ENCODE results near the gene EIF4A3.

The EIF4A3 gene

DNA sequence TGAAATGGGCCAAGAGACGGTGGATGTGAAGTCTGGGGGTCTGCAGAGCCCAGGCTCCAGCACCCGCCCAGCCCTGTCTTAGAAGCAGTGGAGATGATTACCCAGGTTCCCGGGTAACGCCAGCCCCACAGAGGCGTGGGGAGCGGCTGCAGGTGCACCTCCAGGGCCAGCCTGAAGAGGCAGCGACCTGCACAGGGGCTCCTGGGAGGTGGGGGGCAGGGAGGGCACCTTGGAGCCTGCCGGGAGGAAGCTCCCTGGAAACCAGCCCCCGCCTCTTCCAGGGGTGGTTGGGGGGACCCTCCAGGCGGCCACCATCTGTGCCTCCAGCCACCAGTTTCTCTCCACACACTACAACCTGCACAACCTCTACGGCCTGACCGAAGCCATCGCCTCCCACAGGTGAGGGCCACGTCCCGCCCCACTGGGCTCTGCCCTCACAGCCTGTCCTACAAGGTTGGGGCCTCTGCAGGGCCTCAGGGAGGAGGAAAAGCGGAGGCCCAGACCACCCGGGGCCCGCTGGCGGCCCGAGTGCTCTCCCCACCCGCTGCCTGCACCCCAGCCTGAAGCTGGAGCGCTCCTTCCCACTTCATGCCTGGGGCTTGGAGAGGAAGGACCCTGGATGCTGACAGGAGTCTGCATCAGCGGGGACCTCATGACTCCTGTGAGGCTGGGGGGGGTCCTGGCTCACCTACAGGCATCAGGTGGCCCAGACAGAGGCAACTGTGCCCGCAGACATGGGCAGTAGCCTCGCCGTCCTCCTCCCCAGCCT lies 35.0 kb downstream of the EIF4A3 start:
- no peak for FAIRE-seq

DNA sequence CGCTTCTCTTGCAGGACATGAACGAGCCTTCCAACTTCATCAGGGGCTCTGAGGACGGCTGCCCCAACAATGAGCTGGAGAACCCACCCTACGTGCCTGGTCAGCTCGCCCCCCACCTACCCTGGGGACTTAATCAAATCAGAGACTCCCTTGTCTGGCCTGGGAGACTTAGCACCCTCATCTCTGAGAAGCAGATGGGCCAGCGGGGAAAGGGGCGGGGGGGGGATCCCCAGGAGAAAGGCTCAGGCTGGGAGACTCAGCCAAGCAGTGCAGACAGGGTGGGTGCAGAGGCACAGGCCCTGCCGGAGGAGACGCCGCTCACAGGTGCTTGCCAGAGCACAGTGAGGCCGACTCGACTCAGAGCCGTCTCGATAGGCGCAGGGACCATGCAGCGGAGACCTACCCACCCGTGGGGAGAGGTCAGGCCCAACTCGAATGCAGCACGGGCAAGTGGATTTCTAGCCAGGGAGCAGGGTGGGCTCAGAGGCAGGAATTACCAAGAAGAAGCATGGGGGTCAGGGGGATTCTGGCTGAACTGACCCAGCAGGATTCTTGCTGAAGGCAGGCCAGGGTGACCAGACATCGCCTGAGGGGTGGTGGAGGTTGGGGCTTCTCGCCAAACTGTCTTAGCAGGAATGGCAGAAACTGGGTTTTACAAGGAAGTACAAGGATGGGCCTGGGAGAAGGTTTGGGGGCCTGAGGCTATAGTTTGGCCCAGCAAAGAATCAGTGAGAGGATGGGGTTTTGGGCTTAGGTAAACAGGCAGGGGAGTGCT lies 35.8 kb downstream of the EIF4A3 start:
- FAIRE-seq, result no peak

DNA sequence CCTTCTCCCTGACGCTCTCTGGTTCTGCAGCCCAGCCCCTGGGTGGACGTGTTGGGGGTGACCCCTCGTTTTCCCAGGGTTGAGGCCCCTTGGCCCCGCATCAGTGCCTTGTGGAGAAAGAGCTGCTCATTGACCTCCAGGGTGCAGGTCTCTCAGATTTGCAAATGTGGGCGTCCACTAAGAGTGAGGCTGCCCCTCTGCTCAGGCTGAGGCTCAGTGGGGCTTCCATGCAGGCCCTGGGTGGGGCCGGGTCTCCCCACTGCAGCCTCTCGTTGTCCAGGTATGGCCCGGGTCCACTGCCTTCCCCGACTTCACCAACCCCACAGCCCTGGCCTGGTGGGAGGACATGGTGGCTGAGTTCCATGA lies 36.5 kb downstream of the EIF4A3 start:
- FAIRE-seq, result no peak

DNA sequence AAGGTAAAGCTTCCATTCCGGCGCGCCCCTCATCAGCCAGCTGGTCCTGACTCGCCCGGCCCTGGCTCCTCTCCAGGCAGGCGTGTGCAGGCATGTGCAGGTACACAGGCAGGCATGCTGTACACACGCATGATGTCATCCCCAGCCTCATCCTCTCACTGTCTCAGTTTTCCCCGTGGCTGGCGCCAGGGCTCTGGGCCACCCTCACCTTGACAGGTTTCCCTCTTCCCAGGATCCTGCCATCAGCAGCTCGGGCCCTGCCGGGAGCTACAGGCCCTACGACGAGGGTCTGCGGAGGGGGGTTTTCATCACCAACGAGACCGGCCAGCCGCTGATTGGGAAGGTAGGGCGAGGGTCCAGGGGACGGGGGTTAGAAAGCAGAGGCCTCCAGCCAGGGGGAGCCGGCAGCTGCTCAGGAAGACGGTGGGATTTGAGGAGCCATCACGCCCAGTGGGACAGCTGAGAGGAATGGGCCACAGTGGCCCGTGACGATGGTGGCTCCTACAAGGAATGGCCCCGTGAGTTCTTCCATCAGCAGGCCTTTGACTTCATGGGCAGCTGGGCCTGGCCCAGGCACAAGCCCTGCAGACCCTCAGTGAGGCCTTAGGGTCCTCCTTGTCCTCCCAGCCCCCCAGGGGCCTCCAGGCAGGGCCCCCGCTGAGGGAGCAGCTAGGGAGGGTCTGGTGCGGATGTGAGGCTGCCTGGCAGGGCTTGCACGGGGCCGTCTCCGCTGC lies 37.0 kb downstream of the EIF4A3 start:
- no peak for FAIRE-seq

DNA sequence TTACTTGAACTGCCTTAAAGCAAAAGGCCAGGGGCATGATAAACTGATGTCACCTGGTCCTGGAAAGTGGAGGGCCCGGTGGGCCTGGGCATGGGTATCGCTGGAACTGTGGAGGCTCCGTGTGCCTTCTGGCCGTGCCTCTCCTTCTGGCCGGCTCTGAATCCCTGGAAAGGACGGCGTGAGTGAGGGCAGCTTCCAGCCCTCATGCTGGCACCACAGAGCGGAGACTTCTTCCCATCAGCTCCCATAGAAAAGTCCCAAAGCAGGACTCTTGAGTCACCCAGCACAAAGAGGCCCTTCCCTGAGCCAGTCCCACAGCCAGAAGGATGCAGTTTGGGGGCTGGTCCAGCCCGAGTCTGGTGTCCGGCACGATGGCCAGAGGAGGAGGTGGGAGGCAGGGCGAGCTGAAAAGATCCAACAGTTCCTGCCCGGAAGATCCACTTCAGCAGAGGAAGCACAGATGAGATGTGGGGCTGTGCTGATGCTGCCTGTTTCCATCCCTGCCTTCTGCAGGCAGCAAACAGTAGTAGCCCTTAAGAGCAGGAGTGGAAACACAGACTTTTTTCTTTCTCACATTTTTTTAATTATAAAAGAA lies 37.8 kb downstream of the EIF4A3 start:
- no peak for FAIRE-seq

DNA sequence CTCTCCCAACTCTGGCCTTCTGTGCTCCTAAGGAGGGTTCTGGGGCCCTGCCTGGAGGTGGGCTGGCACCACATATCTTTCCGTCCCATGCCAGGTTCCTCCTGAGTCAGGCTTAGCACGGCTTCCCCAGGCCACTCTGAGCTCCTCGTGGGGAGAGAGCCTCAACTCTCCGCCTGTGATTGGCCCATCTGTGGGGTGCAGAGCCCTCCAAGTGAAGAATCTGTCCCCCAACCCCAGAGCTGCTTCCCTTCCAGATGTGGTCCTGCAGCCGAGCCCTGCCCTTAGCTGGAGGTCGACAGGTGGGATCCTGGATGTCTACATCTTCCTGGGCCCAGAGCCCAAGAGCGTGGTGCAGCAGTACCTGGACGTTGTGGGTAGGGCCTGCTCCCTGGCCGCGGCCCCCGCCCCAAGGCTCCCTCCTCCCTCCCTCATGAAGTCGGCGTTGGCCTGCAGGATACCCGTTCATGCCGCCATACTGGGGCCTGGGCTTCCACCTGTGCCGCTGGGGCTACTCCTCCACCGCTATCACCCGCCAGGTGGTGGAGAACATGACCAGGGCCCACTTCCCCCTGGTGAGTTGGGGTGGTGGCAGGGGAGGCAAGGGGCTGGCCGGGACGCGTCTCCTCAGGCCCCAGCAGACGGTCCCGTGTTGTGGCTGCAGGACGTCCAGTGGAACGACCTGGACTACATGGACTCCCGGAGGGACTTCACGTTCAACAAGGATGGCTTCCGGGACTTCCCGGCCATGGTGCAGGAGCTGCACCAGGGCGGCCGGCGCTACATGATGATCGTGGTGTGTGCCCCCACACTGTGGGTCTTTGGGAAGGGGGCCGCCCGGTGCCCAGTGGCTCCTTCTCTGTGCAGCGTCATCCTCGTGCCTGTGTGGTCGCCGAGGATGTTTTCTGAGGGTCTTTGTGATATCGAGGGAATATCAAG lies 38.6 kb downstream of the EIF4A3 start:
- FAIRE-seq, result no peak

DNA sequence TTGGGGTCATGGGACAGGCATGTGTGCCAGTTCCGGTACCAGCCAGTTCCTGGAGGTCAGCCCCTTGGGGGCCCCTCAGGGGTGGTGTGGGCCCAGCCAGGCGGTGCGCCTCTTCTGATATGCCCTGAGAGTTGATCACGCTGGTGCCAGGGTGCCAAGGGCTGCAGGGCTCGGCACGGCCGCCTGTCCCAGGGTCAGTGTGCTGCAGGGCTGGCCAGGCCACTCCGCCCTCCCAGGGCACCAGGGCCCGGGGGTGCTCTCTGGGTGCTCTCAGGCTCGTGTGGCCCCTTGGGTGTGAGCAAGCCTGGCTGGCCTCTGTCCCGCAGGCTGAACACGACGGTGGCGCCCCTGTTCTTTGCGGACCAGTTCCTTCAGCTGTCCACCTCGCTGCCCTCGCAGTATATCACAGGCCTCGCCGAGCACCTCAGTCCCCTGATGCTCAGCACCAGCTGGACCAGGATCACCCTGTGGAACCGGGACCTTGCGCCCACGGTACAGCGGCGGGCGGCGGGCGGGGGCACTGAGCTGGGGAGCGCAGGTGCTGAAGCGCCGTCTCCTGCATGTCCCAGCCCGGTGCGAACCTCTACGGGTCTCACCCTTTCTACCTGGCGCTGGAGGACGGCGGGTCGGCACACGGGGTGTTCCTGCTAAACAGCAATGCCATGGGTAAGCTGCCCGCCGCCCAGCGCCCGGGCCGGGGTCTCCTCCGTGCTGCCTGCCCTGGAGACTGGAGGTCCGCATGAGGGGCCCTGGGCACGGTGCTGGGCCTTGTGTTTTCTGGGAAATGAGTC lies 39.5 kb downstream of the EIF4A3 start:
- no peak for FAIRE-seq

DNA sequence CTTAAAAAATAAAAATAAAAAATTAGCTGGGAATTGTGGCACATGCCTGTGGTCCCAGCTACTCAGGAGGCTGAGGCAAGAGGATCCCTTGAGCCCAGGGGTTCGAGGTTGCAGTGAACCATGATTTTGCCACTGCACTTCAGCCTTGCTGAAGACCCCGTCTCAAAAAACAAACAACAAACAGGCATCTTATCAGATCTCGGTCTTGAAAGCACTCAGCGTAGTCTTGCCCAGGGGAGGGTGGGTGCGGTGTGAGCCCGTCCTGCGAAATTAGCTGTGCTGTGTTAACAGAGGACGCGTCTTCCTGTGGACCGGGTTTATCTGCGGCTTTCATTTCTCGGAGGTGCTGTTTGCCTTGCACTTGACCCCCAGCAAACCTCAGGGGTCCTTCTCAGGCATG lies 40.2 kb downstream of the EIF4A3 start:
- no peak for FAIRE-seq

DNA sequence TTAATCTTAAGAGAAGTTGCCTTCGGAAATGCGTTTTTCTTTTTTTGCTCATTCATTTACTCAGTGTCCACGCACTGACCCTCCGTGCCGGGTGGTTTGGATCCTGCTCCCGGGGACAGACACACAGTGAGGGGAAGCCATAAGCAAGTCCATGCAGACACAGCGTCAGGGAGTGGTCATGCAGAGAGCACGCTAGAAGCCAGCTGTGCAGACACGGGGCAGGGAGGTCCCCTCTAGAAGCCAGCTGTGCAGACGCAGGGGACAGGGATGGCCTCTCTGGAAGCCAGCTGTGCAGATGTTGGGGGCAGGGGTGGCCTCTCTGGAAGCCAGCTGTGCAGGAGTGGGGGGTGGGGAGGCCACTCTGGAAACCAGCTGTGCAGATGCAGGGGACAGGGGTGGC lies 40.8 kb downstream of the EIF4A3 start:
- FAIRE-seq, result no peak

DNA sequence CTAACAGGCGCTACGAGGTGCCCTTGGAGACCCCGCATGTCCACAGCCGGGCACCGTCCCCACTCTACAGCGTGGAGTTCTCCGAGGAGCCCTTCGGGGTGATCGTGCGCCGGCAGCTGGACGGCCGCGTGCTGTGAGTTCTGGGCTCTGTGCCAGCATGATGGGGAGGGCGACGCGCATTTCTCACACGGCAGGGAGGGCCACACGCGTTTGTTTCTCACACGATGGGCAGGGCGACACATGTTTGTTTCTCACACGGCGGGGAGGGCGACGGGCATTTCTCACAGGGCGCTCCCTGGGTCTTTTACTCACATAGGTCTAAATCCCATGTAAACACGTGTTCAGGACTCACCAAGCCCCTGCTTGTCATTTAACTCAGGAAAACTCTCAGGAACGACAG lies 41.2 kb downstream of the EIF4A3 start:
- no peak for FAIRE-seq

DNA sequence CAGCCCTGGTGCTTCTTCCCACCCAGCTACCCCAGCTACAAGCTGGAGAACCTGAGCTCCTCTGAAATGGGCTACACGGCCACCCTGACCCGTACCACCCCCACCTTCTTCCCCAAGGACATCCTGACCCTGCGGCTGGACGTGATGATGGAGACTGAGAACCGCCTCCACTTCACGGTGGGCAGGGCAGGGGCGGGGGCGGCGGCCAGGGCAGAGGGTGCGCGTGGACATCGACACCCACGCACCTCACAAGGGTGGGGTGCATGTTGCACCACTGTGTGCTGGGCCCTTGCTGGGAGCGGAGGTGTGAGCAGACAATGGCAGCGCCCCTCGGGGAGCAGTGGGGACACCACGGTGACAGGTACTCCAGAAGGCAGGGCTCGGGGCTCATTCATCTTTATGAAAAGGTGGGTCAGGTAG lies 42.0 kb downstream of the EIF4A3 start:
- FAIRE-seq, result no peak

DNA sequence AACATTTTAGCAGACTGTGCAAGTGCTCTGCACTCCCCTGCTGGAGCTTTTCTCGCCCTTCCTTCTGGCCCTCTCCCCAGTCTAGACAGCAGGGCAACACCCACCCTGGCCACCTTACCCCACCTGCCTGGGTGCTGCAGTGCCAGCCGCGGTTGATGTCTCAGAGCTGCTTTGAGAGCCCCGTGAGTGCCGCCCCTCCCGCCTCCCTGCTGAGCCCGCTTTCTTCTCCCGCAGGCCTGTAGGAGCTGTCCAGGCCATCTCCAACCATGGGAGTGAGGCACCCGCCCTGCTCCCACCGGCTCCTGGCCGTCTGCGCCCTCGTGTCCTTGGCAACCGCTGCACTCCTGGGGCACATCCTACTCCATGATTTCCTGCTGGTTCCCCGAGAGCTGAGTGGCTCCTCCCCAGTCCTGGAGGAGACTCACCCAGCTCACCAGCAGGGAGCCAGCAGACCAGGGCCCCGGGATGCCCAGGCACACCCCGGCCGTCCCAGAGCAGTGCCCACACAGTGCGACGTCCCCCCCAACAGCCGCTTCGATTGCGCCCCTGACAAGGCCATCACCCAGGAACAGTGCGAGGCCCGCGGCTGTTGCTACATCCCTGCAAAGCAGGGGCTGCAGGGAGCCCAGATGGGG lies 42.5 kb downstream of the EIF4A3 start:
- FAIRE-seq, result no peak

DNA sequence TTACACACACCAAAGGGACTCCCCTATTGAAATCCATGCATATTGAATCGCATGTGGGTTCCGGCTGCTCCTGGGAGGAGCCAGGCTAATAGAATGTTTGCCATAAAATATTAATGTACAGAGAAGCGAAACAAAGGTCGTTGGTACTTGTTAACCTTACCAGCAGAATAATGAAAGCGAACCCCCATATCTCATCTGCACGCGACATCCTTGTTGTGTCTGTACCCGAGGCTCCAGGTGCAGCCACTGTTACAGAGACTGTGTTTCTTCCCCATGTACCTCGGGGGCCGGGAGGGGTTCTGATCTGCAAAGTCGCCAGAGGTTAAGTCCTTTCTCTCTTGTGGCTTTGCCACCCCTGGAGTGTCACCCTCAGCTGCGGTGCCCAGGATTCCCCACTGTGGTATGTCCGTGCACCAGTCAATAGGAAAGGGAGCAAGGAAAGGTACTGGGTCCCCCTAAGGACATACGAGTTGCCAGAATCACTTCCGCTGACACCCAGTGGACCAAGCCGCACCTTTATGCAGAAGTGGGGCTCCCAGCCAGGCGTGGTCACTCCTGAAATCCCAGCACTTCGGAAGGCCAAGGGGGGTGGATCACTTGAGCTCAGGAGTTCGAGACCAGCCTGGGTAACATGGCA lies 43.4 kb downstream of the EIF4A3 start:
- no peak for FAIRE-seq

DNA sequence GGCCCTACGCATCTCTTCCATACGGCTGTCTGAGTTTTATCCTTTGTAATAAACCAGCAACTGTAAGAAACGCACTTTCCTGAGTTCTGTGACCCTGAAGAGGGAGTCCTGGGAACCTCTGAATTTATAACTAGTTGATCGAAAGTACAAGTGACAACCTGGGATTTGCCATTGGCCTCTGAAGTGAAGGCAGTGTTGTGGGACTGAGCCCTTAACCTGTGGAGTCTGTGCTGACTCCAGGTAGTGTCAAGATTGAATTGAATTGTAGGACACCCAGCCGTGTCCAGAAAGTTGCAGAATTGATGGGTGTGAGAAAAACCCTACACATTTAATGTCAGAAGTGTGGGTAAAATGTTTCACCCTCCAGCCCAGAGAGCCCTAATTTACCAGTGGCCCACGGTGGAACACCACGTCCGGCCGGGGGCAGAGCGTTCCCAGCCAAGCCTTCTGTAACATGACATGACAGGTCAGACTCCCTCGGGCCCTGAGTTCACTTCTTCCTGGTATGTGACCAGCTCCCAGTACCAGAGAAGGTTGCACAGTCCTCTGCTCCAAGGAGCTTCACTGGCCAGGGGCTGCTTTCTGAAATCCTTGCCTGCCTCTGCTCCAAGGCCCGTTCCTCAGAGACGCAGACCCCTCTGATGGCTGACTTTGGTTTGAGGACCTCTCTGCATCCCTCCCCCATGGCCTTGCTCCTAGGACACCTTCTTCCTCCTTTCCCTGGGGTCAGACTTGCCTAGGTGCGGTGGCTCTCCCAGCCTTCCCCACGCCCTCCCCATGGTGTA lies 44.1 kb downstream of the EIF4A3 start:
- no peak for FAIRE-seq

DNA sequence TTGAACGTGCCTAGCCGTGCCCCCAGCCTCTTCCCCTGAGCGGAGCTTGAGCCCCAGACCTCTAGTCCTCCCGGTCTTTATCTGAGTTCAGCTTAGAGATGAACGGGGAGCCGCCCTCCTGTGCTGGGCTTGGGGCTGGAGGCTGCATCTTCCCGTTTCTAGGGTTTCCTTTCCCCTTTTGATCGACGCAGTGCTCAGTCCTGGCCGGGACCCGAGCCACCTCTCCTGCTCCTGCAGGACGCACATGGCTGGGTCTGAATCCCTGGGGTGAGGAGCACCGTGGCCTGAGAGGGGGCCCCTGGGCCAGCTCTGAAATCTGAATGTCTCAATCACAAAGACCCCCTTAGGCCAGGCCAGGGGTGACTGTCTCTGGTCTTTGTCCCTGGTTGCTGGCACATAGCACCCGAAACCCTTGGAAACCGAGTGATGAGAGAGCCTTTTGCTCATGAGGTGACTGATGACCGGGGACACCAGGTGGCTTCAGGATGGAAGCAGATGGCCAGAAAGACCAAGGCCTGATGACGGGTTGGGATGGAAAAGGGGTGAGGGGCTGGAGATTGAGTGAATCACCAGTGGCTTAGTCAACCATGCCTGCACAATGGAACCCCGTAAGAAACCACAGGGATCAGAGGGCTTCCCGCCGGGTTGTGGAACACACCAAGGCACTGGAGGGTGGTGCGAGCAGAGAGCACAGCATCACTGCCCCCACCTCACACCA lies 44.8 kb downstream of the EIF4A3 start:
- no peak for FAIRE-seq

DNA sequence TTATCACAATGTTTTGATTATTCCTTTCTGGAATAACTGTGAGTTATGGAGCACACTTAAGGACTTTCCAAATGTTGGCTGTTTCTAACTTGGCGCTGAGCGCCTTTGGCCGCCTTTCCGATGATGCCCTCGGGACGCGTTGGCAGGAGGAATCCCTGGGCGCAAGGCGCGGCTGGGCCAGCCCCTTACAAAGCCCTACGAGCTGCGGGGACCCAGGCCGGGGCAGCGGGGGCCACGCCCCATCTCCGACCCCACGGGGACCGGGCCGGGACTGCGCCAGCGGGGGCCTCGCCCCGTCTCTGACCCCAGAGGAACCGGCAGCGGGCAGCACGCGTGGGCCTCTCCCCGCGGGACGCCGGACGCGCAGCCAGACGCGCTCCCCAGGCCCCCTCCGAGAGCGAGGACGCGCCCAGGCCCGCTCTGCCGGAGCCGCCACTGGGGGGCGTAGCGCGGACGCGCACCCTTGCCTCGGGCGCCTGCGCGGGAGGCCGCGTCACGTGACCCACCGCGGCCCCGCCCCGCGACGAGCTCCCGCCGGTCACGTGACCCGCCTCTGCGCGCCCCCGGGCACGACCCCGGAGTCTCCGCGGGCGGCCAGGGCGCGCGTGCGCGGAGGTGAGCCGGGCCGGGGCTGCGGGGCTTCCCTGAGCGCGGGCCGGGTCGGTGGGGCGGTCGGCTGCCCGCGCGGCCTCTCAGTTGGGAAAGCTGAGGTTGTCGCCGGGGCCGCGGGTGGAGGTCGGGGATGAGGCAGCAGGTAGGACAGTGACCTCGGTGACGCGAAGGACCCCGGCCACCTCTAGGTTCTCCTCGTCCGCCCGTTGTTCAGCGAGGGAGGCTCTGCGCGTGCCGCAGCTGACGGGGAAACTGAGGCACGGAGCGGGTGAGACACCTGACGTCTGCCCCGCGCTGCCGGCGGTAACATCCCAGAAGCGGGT lies 45.6 kb downstream of the EIF4A3 start, which contains the start of gene GAA:
Gene GAA, plus strand, starts transcription at position 571 of the 935 bp plus-strand sequence. CDS start 3,006 bp downstream, outside the sequence.
- no peak for FAIRE-seq

DNA sequence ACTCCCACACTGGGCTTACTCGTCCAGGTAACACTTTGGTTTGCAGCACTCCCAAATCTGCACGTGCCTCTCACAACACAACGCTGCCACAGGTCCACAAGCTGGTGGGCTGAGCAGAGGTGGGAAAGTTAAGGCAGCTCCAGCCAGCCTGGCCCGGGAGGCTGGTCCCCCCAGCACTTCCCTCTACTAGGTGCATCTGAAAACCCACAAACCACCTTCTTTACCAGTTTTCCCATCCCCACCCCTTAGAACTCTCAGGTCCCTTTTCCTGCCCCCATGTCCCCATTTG lies 46.9 kb downstream of the EIF4A3 start:
- FAIRE-seq, result no peak
